CD4-positive, alpha-beta T cell treated with Interferon alpha-2 for 1 hour (primary cell): ENCODE measurements around the gene SLC39A9.
A peak's percentile ranks its signal among the peaks of the same experiment; 100 is the strongest.
"Not testable (repeated sequence)": the region's sequence is repeated elsewhere in the genome, so short reads cannot be mapped to it uniquely, and the experiment has no call there.

ENCODE experiments used
- DNase-seq, 2 donors: peaks; one replicate each; pipeline ENCODE4 v3.0.0-alpha.2; 2020 to 2022

SLC39A9 gene

GRCh38 chr14:69428289-69428998, 30.0 kb downstream of the SLC39A9 start:
- peak in 1 of 2 donors; percentile 4 for DNase-seq

GRCh38 chr14:69429643-69430042, 31.2 kb downstream of the SLC39A9 start:
- no peak for DNase-seq

- DNase-seq = no peak
These were observed 31.9 kb downstream of the SLC39A9 start for GRCh38 chr14:69430306-69430939.

- no peak for DNase-seq
These were observed 33.9 kb downstream of the SLC39A9 start for GRCh38 chr14:69432364-69432763.

- DNase-seq = no peak
These were observed 41.2 kb downstream of the SLC39A9 start for GRCh38 chr14:69439521-69440270.

GRCh38 chr14:69441948-69442347, 43.5 kb downstream of the SLC39A9 start:
- no peak for DNase-seq

- DNase-seq = no peak
These were observed 44.9 kb downstream of the SLC39A9 start for GRCh38 chr14:69443296-69443805.

- no peak for DNase-seq
These were observed 50.7 kb downstream of the SLC39A9 start for GRCh38 chr14:69449216-69449615.

GRCh38 chr14:69451941-69452340, 53.4 kb downstream of the SLC39A9 start:
- DNase-seq = no peak

- no peak for DNase-seq
These were observed 59.9 kb downstream of the SLC39A9 start for GRCh38 chr14:69458350-69458749.

GRCh38 chr14:69459122-69459521, 60.6 kb downstream of the SLC39A9 start:
- no peak for DNase-seq

GRCh38 chr14:69460093-69460701, 61.7 kb downstream of the SLC39A9 start:
- DNase-seq = peak; percentile 62 to 65

GRCh38 chr14:69464379-69464778, 65.9 kb downstream of the SLC39A9 start:
- no peak for DNase-seq

- no peak for DNase-seq
These were observed 66.3 kb downstream of the SLC39A9 start for GRCh38 chr14:69464829-69465228.

- DNase-seq = no peak
These were observed 70.5 kb downstream of the SLC39A9 start for GRCh38 chr14:69468949-69469348.

- DNase-seq = no peak
These were observed 72.9 kb downstream of the SLC39A9 start for GRCh38 chr14:69471436-69471835.

- DNase-seq = no peak
These were observed 73.4 kb downstream of the SLC39A9 start for GRCh38 chr14:69471916-69472315.

- no peak for DNase-seq
These were observed 74.8 kb downstream of the SLC39A9 start for GRCh38 chr14:69473260-69473659.

GRCh38 chr14:69473946-69474345, 75.5 kb downstream of the SLC39A9 start:
- no peak for DNase-seq

- no peak for DNase-seq
These were observed 76.8 kb downstream of the SLC39A9 start for GRCh38 chr14:69475194-69475818.

- DNase-seq = not testable (repeated sequence)
These were observed 78.4 kb downstream of the SLC39A9 start for GRCh38 chr14:69476824-69477450.

GRCh38 chr14:69478055-69478454, 79.6 kb downstream of the SLC39A9 start:
- not testable (repeated sequence) for DNase-seq
